ENCODE data around the gene FAM114A1.
"Not testable (repeated sequence)": the region's sequence is repeated elsewhere in the genome, so short reads cannot be mapped to it uniquely, and the experiment has no call there.

The FAM114A1 gene

GRCh38 chr4:38957261-38957815 lies 89.7 kb downstream of the FAM114A1 start:
- no peaks in the 10 kb centered on the region for H3K36me3 ChIP-seq (ENCODE audit: control insufficient read depth, low read length)
- no peaks in the 10 kb centered on the region for H3F3A ChIP-seq (ENCODE audit: control insufficient read depth, insufficient read depth)
- no peaks in the 10 kb centered on the region for H3K79me2 ChIP-seq (ENCODE audit: control insufficient read depth, low read length)
- no peaks in the 10 kb centered on the region for H4K20me1 ChIP-seq (ENCODE audit: control insufficient read depth, insufficient read depth, low read depth, low read length)
- H3K4me1 ChIP-seq (ENCODE audit: control insufficient read depth, low read length), result 0 out of 2 replicates have a peak, but pooled peaks cover 3% of the 10 kb centered on the region
- H3K27ac ChIP-seq (ENCODE audit: low read depth, low read length), result no peak overlapping the region
- H3K4me3 ChIP-seq (ENCODE audit: low read length), result no peak overlapping the region
- TF ChIP-seq CTCF (IDR thresholded peaks at IDR 0.05; ENCODE audit: low read depth, low read length, poor library complexity, severe bottlenecking) (no peak), EZH2phosphoT487 (IDR thresholded peaks at IDR 0.05; ENCODE audit: borderline replicate concordance, low read length) (no peak)
- peaks cover 8% of the 10 kb centered on the region for H3K27me3 ChIP-seq (ENCODE audit: control insufficient read depth, low read length)
- H3K9me3 ChIP-seq (ENCODE audit: control insufficient read depth, insufficient read depth, low read length), result peaks cover 4% of the 10 kb centered on the region; the same call in 1 of the 2 replicates
- H3K9me2 ChIP-seq (replicated peaks; ENCODE audit: control insufficient read depth, low read length), result no peaks in the 10 kb centered on the region
- no peak overlapping the region for H3K4me2 ChIP-seq (ENCODE audit: low read length)

DNA sequence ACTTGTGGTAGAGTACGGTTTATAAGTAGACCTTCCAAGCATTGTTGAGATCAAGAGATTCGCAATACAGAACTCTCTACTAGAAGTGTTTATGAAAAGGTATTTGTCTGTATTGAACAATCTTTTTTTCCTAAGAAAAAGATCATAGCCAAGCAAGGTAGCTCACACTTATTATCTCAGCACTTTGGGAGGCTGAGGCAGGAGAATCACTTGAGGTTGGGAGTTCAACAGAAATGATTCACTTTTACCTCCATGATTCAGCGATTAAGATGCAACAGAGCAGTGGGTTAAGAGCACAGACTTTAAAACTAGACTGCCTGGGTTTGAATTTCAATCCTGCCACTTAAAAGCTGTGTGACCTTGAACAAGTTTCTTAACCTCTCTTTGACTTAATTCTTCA lies 90.3 kb downstream of the FAM114A1 start:
- peaks cover 8% of the 10 kb centered on the region for H3K27me3 ChIP-seq (ENCODE audit: control insufficient read depth, low read length)
- no peak overlapping the region for H3K27ac ChIP-seq (ENCODE audit: low read depth, low read length)
- no peaks in the 10 kb centered on the region for H3K36me3 ChIP-seq (ENCODE audit: control insufficient read depth, low read length)
- H3K4me3 ChIP-seq (ENCODE audit: low read length), result no peak overlapping the region
- no peaks in the 10 kb centered on the region for H3K9me2 ChIP-seq (replicated peaks; ENCODE audit: control insufficient read depth, low read length)
- H3K4me2 ChIP-seq (ENCODE audit: low read length), result no peak overlapping the region
- TF ChIP-seq EZH2phosphoT487 (IDR thresholded peaks at IDR 0.05; ENCODE audit: borderline replicate concordance, low read length), result no peak
- TF ChIP-seq CTCF (IDR thresholded peaks at IDR 0.05; ENCODE audit: low read depth, low read length, poor library complexity, severe bottlenecking), result no peak
- H3K9me3 ChIP-seq (ENCODE audit: control insufficient read depth, insufficient read depth, low read length), result peaks cover 4% of the 10 kb centered on the region; the same call in 1 of the 2 replicates
- no peaks in the 10 kb centered on the region for H4K20me1 ChIP-seq (ENCODE audit: control insufficient read depth, insufficient read depth, low read depth, low read length)
- no peaks in the 10 kb centered on the region for H3F3A ChIP-seq (ENCODE audit: control insufficient read depth, insufficient read depth)
- 0 out of 2 replicates have a peak, but pooled peaks cover 3% of the 10 kb centered on the region for H3K4me1 ChIP-seq (ENCODE audit: control insufficient read depth, low read length)
- no peaks in the 10 kb centered on the region for H3K79me2 ChIP-seq (ENCODE audit: control insufficient read depth, low read length)

DNA sequence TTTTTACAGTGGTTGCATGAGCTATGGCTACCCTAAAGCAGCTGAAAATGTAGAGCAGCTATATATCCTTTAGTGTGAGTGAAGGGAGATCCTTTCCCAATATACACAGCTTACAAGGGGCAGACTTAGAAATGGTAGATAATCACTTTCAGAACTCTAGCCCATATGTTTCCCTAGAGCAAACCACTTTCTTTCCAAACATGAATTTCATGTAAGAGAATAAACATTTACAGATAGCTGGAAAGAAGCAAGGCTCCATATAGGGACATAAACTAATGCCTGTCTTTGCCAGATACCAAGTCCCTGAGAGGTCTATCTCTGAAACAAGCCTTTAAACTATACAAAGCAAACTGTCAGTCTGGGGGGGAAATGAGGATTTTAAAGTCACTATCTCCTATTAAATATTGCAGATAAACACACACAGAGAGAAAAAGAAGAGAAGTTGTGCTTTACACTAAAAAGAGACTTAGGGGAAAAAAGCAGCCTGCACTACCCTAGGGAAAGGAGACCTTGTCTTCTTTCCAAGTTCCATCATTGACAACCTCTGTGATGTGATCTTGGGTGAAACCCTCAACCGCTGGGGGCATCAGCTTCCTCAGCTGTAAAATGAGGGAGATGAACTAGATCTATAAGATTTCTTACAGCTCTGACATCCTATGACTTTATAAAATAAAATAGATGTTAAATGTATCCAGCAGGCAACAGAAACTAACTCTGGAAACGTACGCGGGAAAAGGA lies 91.0 kb downstream of the FAM114A1 start:
- H3K4me1 ChIP-seq (ENCODE audit: control insufficient read depth, low read length), result 0 out of 2 replicates have a peak, but pooled peaks cover 3% of the 10 kb centered on the region
- no peaks in the 10 kb centered on the region for H3K36me3 ChIP-seq (ENCODE audit: control insufficient read depth, low read length)
- H3K27ac ChIP-seq (ENCODE audit: low read depth, low read length), result no peak overlapping the region
- H4K20me1 ChIP-seq (ENCODE audit: control insufficient read depth, insufficient read depth, low read depth, low read length), result no peaks in the 10 kb centered on the region
- TF ChIP-seq CTCF (IDR thresholded peaks at IDR 0.05; ENCODE audit: low read depth, low read length, poor library complexity, severe bottlenecking) (no peak), EZH2phosphoT487 (IDR thresholded peaks at IDR 0.05; ENCODE audit: borderline replicate concordance, low read length) (no peak)
- H3K79me2 ChIP-seq (ENCODE audit: control insufficient read depth, low read length), result no peaks in the 10 kb centered on the region
- peaks cover 4% of the 10 kb centered on the region; the same call in 1 of the 2 replicates for H3K9me3 ChIP-seq (ENCODE audit: control insufficient read depth, insufficient read depth, low read length)
- no peaks in the 10 kb centered on the region for H3K9me2 ChIP-seq (replicated peaks; ENCODE audit: control insufficient read depth, low read length)
- H3K4me3 ChIP-seq (ENCODE audit: low read length), result no peak overlapping the region
- peaks cover 4% of the 10 kb centered on the region for H3K27me3 ChIP-seq (ENCODE audit: control insufficient read depth, low read length)
- H3K4me2 ChIP-seq (ENCODE audit: low read length), result no peak overlapping the region
- H3F3A ChIP-seq (ENCODE audit: control insufficient read depth, insufficient read depth), result no peaks in the 10 kb centered on the region

- not testable (repeated sequence) for H3K9me2 ChIP-seq (replicated peaks; ENCODE audit: control insufficient read depth, low read length); H3K4me1 ChIP-seq (ENCODE audit: control insufficient read depth, low read length); H4K20me1 ChIP-seq (ENCODE audit: control insufficient read depth, insufficient read depth, low read depth, low read length); H3K4me3 ChIP-seq (ENCODE audit: low read length); H3K9me3 ChIP-seq (ENCODE audit: control insufficient read depth, insufficient read depth, low read length); H3K79me2 ChIP-seq (ENCODE audit: control insufficient read depth, low read length); H3F3A ChIP-seq (ENCODE audit: control insufficient read depth, insufficient read depth); H3K27ac ChIP-seq (ENCODE audit: low read depth, low read length); H3K27me3 ChIP-seq (ENCODE audit: control insufficient read depth, low read length); H3K36me3 ChIP-seq (ENCODE audit: control insufficient read depth, low read length); H3K4me2 ChIP-seq (ENCODE audit: low read length)
These were observed 91.6 kb downstream of the FAM114A1 start for GRCh38 chr4:38959248-38959647.

Data from DOHH2 (cell line).